ENCODE results near the gene SLC5A1.

GRCh38 chr22:32020117-32020516, 22.9 kb upstream of the SLC5A1 start:
- TF ChIP-seq CTCF (CRISPR knock-in tag; IDR thresholded peaks at IDR 0.05) = no peak
- TF ChIP-seq EP300 (IDR thresholded peaks at IDR 0.05; ENCODE audit: low read depth in 2 of 2, low read length in 2 of 2) = no peak
- TF ChIP-seq EP300 (CRISPR knock-in tag; IDR thresholded peaks at IDR 0.05; ENCODE audit: borderline replicate concordance) = no peak
- TF ChIP-seq ZNF740 (CRISPR knock-in tag; IDR thresholded peaks at IDR 0.05) = no peak
- TF ChIP-seq JUN (CRISPR knock-in tag; IDR thresholded peaks at IDR 0.05) = no peak
- no peak for TF ChIP-seq FOXA3 (CRISPR knock-in tag; IDR thresholded peaks at IDR 0.05)
- no peak for TF ChIP-seq ZNF44 (CRISPR knock-in tag; IDR thresholded peaks at IDR 0.05)
- TF ChIP-seq POLR2A (IDR thresholded peaks at IDR 0.05; ENCODE audit: insufficient read depth in 1 of 2, low read depth in 2 of 2, low read length in 2 of 2) = no peak
- TF ChIP-seq, protein P1, sequence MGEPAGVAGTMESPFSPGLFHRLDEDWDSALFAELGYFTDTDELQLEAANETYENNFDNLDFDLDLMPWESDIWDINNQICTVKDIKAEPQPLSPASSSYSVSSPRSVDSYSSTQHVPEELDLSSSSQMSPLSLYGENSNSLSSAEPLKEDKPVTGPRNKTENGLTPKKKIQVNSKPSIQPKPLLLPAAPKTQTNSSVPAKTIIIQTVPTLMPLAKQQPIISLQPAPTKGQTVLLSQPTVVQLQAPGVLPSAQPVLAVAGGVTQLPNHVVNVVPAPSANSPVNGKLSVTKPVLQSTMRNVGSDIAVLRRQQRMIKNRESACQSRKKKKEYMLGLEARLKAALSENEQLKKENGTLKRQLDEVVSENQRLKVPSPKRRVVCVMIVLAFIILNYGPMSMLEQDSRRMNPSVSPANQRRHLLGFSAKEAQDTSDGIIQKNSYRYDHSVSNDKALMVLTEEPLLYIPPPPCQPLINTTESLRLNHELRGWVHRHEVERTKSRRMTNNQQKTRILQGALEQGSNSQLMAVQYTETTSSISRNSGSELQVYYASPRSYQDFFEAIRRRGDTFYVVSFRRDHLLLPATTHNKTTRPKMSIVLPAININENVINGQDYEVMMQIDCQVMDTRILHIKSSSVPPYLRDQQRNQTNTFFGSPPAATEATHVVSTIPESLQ (CRISPR knock-in tag; conservative IDR thresholded peaks at IDR 0.05) = no peak
- TF ChIP-seq RBFOX2 (IDR thresholded peaks at IDR 0.05; ENCODE audit: low read depth, low read length) = no peak
- no peak for TF ChIP-seq DPF2 (CRISPR knock-in tag; IDR thresholded peaks at IDR 0.05; ENCODE audit: borderline replicate concordance, low read depth)
- TF ChIP-seq ZSCAN22 (CRISPR knock-in tag; IDR thresholded peaks at IDR 0.05) = no peak
- TF ChIP-seq FOSL1 (CRISPR knock-in tag; IDR thresholded peaks at IDR 0.05; ENCODE audit: borderline replicate concordance) = no peak
- no peak for TF ChIP-seq TAF1 (CRISPR knock-in tag; IDR thresholded peaks at IDR 0.05)

All from HepG2 (cell line).